HG02571 (cell line): ENCODE results near the gene SLC25A51.
A peak's percentile ranks its signal among the peaks of the same experiment; 100 is the strongest.
"Not testable (repeated sequence)": the region's sequence is repeated elsewhere in the genome, so short reads cannot be mapped to it uniquely, and the experiment has no call there.

ENCODE experiments used
- ATAC-seq: cut with Tn5 transposase; IDR thresholded peaks from one replicate; pipeline ENCODE4 v1.9.1; 2021; ENCODE audit warnings: mild to moderate bottlenecking, moderate library complexity; ENCODE audit not compliant: unreplicated experiment

SLC25A51 gene

GRCh38 chr9:37905776-37906175 is 1.8 kb upstream of the SLC25A51 start:
- ATAC-seq, result no peak

- no peak for ATAC-seq
Observed at GRCh38 chr9:37905131-37905505, 1.2 kb upstream of the SLC25A51 start.

DNA sequence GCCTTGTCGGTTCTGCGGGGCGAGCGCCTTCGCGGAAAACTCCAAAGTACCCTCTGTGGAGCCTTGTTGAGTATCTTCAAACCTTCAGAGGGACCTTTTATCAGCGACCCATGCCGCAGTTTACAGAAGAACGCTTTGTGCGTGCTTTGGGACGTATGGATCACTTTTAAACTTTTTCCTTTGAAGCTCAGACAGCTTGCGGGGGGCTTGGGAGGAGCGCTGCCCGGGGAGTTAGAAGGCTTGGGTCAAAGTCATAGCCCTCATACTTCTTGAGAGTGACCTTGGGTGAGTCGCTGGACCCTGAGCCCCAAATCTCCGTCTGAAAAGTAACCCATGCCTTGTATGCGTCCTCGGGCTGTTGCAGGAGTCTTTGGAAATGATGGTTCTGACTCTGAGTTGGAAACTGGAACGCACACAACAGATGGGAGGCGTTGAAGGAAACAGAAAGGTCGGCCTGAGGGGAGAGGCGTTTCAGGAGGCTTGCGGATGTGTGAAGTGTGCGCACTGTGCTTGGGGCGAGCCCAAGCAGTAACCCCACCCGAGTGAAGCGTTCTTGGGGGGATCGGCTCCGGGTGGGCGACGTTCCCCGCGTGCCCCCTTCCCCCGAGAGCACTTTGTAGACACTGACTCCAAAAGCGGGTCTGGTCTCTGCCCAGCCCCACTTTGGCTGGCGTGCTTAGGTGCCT is 661 bp upstream of the SLC25A51 start:
- ATAC-seq, result no peak

- peak; percentile 11 for ATAC-seq
Observed at GRCh38 chr9:37902796-37903646, 906 bp downstream of the SLC25A51 start.

DNA sequence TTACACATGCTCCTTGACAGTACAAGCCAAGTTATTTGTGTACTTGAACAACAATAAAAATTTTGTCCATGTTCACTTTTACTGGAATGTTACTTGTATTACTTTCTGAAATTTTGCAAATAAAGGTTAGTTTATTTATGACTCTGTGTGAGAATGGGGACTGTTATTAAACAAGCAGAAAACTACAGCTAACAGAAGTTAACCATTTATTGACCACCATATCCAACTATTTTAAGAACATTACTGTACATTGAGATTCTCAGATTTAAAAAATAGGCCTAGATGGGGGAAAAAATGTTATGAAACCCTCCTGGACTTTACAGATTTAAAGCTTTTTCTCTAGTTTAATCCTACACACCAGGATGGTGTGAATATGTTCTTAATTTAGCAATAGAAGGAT is 1.8 kb downstream of the SLC25A51 start:
- no peak for ATAC-seq

GRCh38 chr9:37899041-37899440 is 4.9 kb downstream of the SLC25A51 start:
- no peak for ATAC-seq

- ATAC-seq, result no peak
Observed at GRCh38 chr9:37897665-37898064, 6.3 kb downstream of the SLC25A51 start.

DNA sequence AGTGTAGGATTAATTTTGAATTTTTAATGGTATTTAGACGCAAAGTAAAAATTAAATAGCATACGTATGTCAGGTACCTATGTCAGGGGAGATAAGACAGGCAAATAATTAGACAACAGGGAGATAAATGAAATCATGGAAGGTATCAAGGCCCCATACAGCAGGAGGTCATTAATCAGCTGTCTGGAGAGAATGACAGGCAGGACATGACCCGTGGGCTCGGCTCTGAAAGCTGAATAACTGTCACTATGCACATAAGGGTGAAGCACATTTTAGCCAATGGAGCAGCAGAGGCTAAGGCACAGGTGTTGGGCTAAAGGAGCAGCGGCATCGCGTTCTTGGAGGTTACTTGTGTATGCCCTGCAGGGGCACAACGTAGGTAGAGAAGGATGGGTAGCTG is 11.9 kb downstream of the SLC25A51 start:
- no peak for ATAC-seq

DNA sequence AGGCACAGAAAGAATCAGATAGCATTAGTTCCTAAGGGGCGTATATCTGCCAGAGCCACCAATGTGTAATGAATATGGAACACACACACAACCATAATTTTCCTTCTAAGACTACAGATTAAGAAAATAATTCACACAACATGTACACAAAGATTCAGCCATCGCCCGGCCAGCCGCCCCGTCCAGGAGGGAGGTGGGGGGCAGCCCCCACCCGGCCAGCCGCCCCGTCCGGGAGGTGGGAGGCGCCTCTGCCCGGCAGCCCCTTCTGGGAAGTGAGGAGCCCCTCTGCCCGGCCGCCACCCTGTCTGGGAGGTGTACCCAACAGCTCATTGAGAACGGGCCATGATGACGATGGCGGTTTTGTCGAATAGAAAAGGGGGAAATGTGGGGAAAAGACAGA is 12.9 kb downstream of the SLC25A51 start:
- not testable (repeated sequence) for ATAC-seq

- ATAC-seq, result no peak
Observed at GRCh38 chr9:37889536-37889935, 14.4 kb downstream of the SLC25A51 start.

GRCh38 chr9:37887977-37888583 is 15.8 kb downstream of the SLC25A51 start:
- not testable (repeated sequence) for ATAC-seq

DNA sequence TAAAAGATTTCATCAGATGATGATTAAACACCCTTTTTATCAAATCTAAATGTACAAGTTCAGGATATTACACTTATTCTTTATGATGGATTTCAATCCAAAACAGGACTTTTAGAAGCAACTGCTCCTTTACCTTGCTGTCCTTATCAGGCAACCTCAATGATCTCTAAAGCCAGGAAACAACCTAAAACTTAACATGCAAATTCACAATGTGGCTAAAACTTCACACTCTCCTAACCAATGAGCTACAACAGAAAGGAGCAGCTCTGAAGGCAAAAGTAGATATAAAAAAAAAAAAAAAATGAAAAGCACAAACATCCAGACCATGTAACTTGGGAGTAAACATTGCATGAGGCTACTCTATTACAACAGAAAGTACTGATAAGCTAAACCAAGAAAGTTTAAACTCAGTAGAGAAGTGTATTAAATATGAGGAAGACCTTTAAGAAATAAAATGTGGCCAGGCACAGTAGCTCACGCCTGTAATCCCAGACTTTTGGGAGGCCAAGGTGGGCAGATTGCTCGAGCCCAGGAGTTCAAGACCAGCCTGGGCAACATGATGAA is 22.9 kb downstream of the SLC25A51 start:
- no peak for ATAC-seq

DNA sequence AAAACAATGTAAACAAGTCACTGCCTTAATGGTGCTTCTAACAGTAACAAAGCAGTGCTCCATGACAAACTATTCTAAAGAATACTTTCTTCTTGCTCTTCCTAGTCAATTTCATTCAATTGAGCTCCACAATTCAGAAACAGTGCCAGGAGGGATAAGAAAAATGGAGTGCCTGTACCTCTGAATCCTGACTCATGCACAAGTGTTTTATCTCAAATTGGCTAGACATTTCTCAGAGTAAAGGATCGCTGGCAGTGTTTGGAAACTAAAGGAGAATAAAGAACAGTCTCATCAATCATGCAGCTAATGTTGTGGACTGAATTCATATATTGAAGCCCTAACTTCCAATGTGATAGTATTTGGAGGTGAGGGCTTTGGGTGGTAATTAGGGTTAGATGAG is 27.6 kb downstream of the SLC25A51 start:
- ATAC-seq, result no peak

- no peak for ATAC-seq
Observed at GRCh38 chr9:37873955-37874354, 30.0 kb downstream of the SLC25A51 start.

DNA sequence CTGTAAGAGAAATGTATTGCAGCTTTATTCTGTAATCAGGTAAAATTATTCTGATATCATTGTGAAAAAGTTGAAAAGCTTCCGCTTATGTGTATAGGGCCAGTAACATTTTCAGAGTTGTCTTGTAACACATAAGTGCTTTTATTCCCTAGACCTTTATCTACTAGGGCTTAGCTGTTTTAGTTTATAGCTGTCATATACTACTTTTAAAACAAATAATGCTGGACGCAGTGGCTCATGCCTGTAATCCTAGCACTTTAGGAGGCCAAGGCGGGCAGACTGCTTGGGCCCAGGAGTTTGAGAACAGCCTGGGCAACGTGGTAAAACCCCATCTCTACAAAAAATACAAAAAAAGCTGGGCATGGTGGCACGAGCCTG is 33.1 kb downstream of the SLC25A51 start:
- no peak for ATAC-seq

- no peak for ATAC-seq
Observed at GRCh38 chr9:37870081-37870798, 33.7 kb downstream of the SLC25A51 start.

GRCh38 chr9:37862530-37862929 is 41.4 kb downstream of the SLC25A51 start:
- ATAC-seq, result no peak

GRCh38 chr9:37859043-37859442 is 44.9 kb downstream of the SLC25A51 start:
- no peak for ATAC-seq

DNA sequence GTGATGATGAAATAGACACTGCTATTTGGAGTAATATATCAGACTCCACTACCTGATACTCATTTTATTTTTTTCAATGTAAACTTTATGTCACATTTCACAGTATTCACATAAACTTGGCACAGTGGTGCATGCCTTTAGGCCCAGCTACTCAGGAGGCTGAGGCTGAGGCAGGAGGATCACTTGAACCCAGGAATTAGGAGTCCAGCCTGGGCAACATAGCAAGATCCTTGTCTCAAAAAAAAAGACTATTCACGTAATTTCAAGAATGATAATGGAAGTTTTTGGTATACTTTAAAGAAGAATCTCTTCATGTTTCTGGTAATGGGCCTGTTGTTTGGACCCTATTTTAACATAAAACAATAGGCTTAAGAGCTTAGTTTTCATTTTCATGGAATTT is 47.4 kb downstream of the SLC25A51 start:
- no peak for ATAC-seq

GRCh38 chr9:37852222-37852621 is 51.7 kb downstream of the SLC25A51 start:
- ATAC-seq, result no peak

DNA sequence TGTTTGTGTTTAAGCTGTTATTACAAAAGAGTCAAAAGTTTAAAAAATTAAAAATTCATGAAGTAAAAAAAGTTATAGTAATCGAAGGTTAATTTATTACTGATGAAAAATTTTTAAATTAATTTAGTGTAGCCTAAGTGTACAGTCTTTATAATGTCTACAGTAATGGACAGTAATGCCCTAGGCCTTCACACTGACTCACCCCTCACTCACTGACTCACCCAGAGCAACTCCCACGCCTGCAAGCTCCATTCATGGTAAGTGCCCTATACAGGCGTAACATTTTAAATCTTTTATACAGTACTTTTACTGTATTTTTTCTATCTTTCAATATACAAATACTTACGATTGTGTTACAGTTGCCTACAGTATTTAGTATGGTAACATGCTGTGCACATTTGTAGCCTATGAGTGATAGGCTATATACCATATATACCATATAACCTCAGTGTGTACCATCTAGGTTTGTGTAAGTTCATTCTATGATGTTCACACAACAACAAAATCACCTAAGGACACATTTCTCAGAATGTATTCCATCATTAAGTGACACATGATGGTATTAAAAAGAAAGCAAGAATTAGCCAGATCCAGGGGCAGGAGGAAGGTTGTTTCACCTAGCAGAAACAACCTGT is 63.2 kb downstream of the SLC25A51 start:
- no peak for ATAC-seq
